Measurements from ENCODE around the gene POM121C.

DNA sequence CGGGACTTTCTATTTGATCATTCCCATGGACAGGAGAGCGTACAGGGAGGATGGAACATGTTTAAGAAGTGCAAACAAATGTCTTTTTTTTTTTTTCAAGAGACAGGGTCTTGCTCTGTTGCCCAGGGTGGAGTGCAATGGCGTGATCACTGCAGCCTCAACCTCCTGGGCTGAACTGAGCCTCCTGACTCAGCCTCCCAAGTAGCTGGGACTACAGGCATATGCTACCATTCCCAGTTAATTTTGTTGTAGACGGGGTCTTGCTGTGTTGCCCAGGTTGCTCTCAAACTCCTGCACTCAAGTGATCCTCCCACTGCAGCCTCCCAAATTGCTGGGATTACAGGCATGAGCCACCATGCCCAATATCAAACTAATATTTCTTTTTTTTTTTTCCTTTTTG, 46.5 kb upstream of the POM121C start:
- TF ChIP-seq, protein P1, sequence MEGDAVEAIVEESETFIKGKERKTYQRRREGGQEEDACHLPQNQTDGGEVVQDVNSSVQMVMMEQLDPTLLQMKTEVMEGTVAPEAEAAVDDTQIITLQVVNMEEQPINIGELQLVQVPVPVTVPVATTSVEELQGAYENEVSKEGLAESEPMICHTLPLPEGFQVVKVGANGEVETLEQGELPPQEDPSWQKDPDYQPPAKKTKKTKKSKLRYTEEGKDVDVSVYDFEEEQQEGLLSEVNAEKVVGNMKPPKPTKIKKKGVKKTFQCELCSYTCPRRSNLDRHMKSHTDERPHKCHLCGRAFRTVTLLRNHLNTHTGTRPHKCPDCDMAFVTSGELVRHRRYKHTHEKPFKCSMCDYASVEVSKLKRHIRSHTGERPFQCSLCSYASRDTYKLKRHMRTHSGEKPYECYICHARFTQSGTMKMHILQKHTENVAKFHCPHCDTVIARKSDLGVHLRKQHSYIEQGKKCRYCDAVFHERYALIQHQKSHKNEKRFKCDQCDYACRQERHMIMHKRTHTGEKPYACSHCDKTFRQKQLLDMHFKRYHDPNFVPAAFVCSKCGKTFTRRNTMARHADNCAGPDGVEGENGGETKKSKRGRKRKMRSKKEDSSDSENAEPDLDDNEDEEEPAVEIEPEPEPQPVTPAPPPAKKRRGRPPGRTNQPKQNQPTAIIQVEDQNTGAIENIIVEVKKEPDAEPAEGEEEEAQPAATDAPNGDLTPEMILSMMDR (IDR thresholded peaks at IDR 0.05; ENCODE audit: insufficient read depth, low read depth, low read length) = no peak
- no peak for TF ChIP-seq EZH2 (IDR thresholded peaks at IDR 0.05; ENCODE audit: insufficient read depth, low read length)
